ENCODE results near the gene RUNX1. TPM values are rescaled to one million over a fixed set of nuclear protein-coding genes. Genes with fewer than 3 reads are reported as not detected.

Gene RUNX1
- total RNA-seq, 1 donor from 2014 or later = 2.2 TPM

GRCh38 chr21:34915364-34915841 is 133.7 kb downstream of the RUNX1 start:
- intact Hi-C loops (cut with micrococcal nuclease) = no loop called here

GRCh38 chr21:34914239-34914638 is 134.9 kb downstream of the RUNX1 start:
- DNase-seq = no peak
- intact Hi-C loops (cut with micrococcal nuclease) = no loop called here
- no peak for ATAC-seq

More at GRCh38 chr21:34915364-34915841, 133.7 kb downstream of the RUNX1 start:
- ATAC-seq = no peak
- no peak for DNase-seq

GRCh38 chr21:34913811-34914210 is 135.3 kb downstream of the RUNX1 start:
- intact Hi-C loops (cut with micrococcal nuclease) = no loop called here
- ATAC-seq = no peak

GRCh38 chr21:34912022-34912945 is 136.8 kb downstream of the RUNX1 start:
- intact Hi-C loops (cut with micrococcal nuclease) = no loop called here
- no peak for ATAC-seq
- no peak for DNase-seq

More at GRCh38 chr21:34913811-34914210, 135.3 kb downstream of the RUNX1 start:
- no peak for DNase-seq

- intact Hi-C loops (cut with micrococcal nuclease) = no loop called here
- ATAC-seq = peak; percentile 59
- no peak for DNase-seq
Observed at GRCh38 chr21:34911360-34911759, 137.7 kb downstream of the RUNX1 start.

GRCh38 chr21:34910396-34910795 is 138.7 kb downstream of the RUNX1 start:
- DNase-seq (no peak), ATAC-seq (peak; percentile 21)
- intact Hi-C loops (cut with micrococcal nuclease) = no loop called here

GRCh38 chr21:34909492-34910292 is 139.4 kb downstream of the RUNX1 start:
- ATAC-seq = no peak

GRCh38 chr21:34908419-34909055 is 140.6 kb downstream of the RUNX1 start:
- DNase-seq (no peak), ATAC-seq (peak; percentile 47)
- intact Hi-C loops (cut with micrococcal nuclease) = no loop called here

More at GRCh38 chr21:34909492-34910292, 139.4 kb downstream of the RUNX1 start:
- no peak for DNase-seq
- intact Hi-C loops (cut with micrococcal nuclease) = no loop called here

GRCh38 chr21:34907461-34908418 is 141.4 kb downstream of the RUNX1 start:
- DNase-seq (no peak), ATAC-seq (no peak)
- intact Hi-C loops (cut with micrococcal nuclease) = no loop called here

- intact Hi-C loops (cut with micrococcal nuclease) = no loop called here
- ATAC-seq (no peak), DNase-seq (no peak)
Observed at GRCh38 chr21:34906401-34906800, 142.7 kb downstream of the RUNX1 start.

- ATAC-seq (no peak), DNase-seq (no peak)
- intact Hi-C loops (cut with micrococcal nuclease) = no loop called here
Observed at GRCh38 chr21:34905218-34905537, 143.9 kb downstream of the RUNX1 start.

- ATAC-seq (no peak), DNase-seq (no peak)
- intact Hi-C loops (cut with micrococcal nuclease) = no loop called here
Observed at GRCh38 chr21:34904526-34905217, 144.4 kb downstream of the RUNX1 start.

- intact Hi-C loops (cut with micrococcal nuclease) = no loop called here
Observed at GRCh38 chr21:34900376-34900775, 148.7 kb downstream of the RUNX1 start.

GRCh38 chr21:34899760-34900159 is 149.3 kb downstream of the RUNX1 start:
- intact Hi-C loops (cut with micrococcal nuclease) = no loop called here
- ATAC-seq (no peak), DNase-seq (no peak)

More at GRCh38 chr21:34900376-34900775, 148.7 kb downstream of the RUNX1 start:
- DNase-seq (no peak), ATAC-seq (no peak)

- DNase-seq (no peak), ATAC-seq (no peak)
- intact Hi-C loops (cut with micrococcal nuclease) = no loop called here
Observed at GRCh38 chr21:34899302-34899701, 149.8 kb downstream of the RUNX1 start.

GRCh38 chr21:34897828-34898227 is 151.3 kb downstream of the RUNX1 start:
- ATAC-seq (no peak), DNase-seq (no peak)
- intact Hi-C loops (cut with micrococcal nuclease) = no loop called here

GRCh38 chr21:34894401-34894800 is 154.7 kb downstream of the RUNX1 start:
- no peak for DNase-seq
- ATAC-seq = no peak
- intact Hi-C loops (cut with micrococcal nuclease) = no loop called here

GRCh38 chr21:34892209-34892608 is 156.9 kb downstream of the RUNX1 start:
- intact Hi-C loops (cut with micrococcal nuclease) = no loop called here

More at GRCh38 chr21:34892209-34892608, 156.9 kb downstream of the RUNX1 start:
- ATAC-seq (no peak), DNase-seq (no peak)

Measured in left ventricle myocardium superior (tissue), 1 donor.